Mammary epithelial cell (primary cell): Measurements from ENCODE around the gene DBI.

Source experiments
- EZH2 ChIP-seq: IDR thresholded peaks from 2 replicates; pipeline ENCODE4 v1.6.1; 2012; ENCODE audit warnings: low read length, inconsistent platforms, borderline replicate concordance
- TF ChIP-seq, protein P1 (sequence below), 2 donors: IDR thresholded peaks in 1 of 2; conservative IDR thresholded peaks in 1 of 2; 2 replicates each; pipeline ENCODE4 v1.5.1; 2011 to 2012; ENCODE audit warnings: inconsistent platforms in 2 of 2, low read length in 2 of 2, mild to moderate bottlenecking in 2 of 2, control low read depth in 1 of 2, low read depth in 1 of 2; ENCODE audit not compliant: insufficient read depth in 1 of 2; ENCODE audit errors: extremely low read depth in 1 of 2

GRCh38 chr2:119324685-119325270, 42.0 kb upstream of the DBI start:
- TF ChIP-seq, protein P1, sequence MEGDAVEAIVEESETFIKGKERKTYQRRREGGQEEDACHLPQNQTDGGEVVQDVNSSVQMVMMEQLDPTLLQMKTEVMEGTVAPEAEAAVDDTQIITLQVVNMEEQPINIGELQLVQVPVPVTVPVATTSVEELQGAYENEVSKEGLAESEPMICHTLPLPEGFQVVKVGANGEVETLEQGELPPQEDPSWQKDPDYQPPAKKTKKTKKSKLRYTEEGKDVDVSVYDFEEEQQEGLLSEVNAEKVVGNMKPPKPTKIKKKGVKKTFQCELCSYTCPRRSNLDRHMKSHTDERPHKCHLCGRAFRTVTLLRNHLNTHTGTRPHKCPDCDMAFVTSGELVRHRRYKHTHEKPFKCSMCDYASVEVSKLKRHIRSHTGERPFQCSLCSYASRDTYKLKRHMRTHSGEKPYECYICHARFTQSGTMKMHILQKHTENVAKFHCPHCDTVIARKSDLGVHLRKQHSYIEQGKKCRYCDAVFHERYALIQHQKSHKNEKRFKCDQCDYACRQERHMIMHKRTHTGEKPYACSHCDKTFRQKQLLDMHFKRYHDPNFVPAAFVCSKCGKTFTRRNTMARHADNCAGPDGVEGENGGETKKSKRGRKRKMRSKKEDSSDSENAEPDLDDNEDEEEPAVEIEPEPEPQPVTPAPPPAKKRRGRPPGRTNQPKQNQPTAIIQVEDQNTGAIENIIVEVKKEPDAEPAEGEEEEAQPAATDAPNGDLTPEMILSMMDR (conservative IDR thresholded peaks at IDR 0.05 in 1 of 2, IDR thresholded peaks at IDR 0.05 in 1 of 2; ENCODE audit: extremely low read depth in 1 of 2, insufficient read depth in 1 of 2, low read depth in 1 of 2, low read length in 2 of 2): no peak
- TF ChIP-seq EZH2: no peak
